ENCODE data around the gene C5orf63.

GRCh38 chr5:127019928-127020327, 53.4 kb downstream of the C5orf63 start:
- TF ChIP-seq, protein P1, sequence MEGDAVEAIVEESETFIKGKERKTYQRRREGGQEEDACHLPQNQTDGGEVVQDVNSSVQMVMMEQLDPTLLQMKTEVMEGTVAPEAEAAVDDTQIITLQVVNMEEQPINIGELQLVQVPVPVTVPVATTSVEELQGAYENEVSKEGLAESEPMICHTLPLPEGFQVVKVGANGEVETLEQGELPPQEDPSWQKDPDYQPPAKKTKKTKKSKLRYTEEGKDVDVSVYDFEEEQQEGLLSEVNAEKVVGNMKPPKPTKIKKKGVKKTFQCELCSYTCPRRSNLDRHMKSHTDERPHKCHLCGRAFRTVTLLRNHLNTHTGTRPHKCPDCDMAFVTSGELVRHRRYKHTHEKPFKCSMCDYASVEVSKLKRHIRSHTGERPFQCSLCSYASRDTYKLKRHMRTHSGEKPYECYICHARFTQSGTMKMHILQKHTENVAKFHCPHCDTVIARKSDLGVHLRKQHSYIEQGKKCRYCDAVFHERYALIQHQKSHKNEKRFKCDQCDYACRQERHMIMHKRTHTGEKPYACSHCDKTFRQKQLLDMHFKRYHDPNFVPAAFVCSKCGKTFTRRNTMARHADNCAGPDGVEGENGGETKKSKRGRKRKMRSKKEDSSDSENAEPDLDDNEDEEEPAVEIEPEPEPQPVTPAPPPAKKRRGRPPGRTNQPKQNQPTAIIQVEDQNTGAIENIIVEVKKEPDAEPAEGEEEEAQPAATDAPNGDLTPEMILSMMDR (IDR thresholded peaks at IDR 0.05) = no peak
- TF ChIP-seq ZFX (IDR thresholded peaks at IDR 0.05; ENCODE audit: borderline replicate concordance) = no peak

All from 22Rv1 (cell line).